Astrocyte (in vitro differentiated cells and primary cell): ENCODE data around the gene MRPL28. TPM values are rescaled to one million over a fixed set of nuclear protein-coding genes. Genes with fewer than 3 reads are reported as not detected.

Source experiments
- DNase-seq: peaks from one replicate; pipeline ENCODE4 v3.0.0-alpha.2; 2010; ENCODE audit warnings: low read depth
- FAIRE-seq: peaks from 2 replicates; lab custom pipeline; 2011; peaks lifted over from hg19 to GRCh38; lab: Jason Lieb, UNC
- H2AFZ ChIP-seq: 2 replicates; pipeline ENCODE4 v1.6.0; 2012; ENCODE audit warnings: low read depth, low read length, inconsistent platforms
- H3K27ac ChIP-seq: 2 replicates; pipeline ENCODE4 v1.5.1; 2011; ENCODE audit warnings: low read depth, low read length, inconsistent platforms
- H3K27me3 ChIP-seq: 2 replicates; pipeline ENCODE4 v1.6.0; 2011; ENCODE audit warnings: low read length, inconsistent platforms; ENCODE audit not compliant: insufficient read depth
- H3K36me3 ChIP-seq: 2 replicates; pipeline ENCODE4 v1.5.1; 2011; ENCODE audit warnings: low read length, inconsistent platforms; ENCODE audit not compliant: insufficient read depth
- H3K4me1 ChIP-seq: 2 replicates; pipeline ENCODE4 v1.5.1; 2011; ENCODE audit warnings: low read length, inconsistent platforms; ENCODE audit not compliant: insufficient read depth
- H3K4me2 ChIP-seq: 2 replicates; pipeline ENCODE4 v1.6.0; 2012; ENCODE audit warnings: low read length, inconsistent platforms
- H3K4me3 ChIP-seq: 2 replicates; pipeline ENCODE4 v1.5.1; 2011; ENCODE audit warnings: low read depth, mild to moderate bottlenecking, low read length, inconsistent platforms; ENCODE audit not compliant: insufficient read depth
- H3K79me2 ChIP-seq: 2 replicates; pipeline ENCODE4 v1.6.0; 2012; ENCODE audit warnings: mild to moderate bottlenecking, low read length, inconsistent platforms; ENCODE audit not compliant: insufficient read depth
- H3K9ac ChIP-seq: 2 replicates; pipeline ENCODE4 v1.6.0; 2012; ENCODE audit warnings: mild to moderate bottlenecking, low read length, inconsistent platforms
- H3K9me3 ChIP-seq: 2 replicates; pipeline ENCODE4 v1.5.1; 2012; ENCODE audit warnings: low read depth, mild to moderate bottlenecking, low read length, inconsistent platforms; ENCODE audit not compliant: insufficient read depth
- H4K20me1 ChIP-seq: 2 replicates; pipeline ENCODE4 v1.6.0; 2012; ENCODE audit warnings: low read length, inconsistent platforms; ENCODE audit not compliant: insufficient read depth
- H3K27ac Mint-ChIP-seq: one replicate; pipeline ENCODE4 v1.8.0; 2021; ENCODE audit warnings: mild to moderate bottlenecking, mixed read lengths; ENCODE audit not compliant: unreplicated experiment
- H3K27me3 Mint-ChIP-seq: one replicate; pipeline ENCODE4 v1.8.0; 2021; ENCODE audit warnings: low read depth, mixed read lengths; ENCODE audit not compliant: unreplicated experiment
- H3K36me3 Mint-ChIP-seq: one replicate; pipeline ENCODE4 v1.8.0; 2021; ENCODE audit warnings: low read depth, mixed read lengths; ENCODE audit not compliant: unreplicated experiment
- H3K4me1 Mint-ChIP-seq: one replicate; pipeline ENCODE4 v1.8.0; 2021; ENCODE audit warnings: low read depth, mixed read lengths; ENCODE audit not compliant: unreplicated experiment
- H3K4me3 Mint-ChIP-seq: one replicate; pipeline ENCODE4 v1.8.0; 2021; ENCODE audit warnings: mild to moderate bottlenecking, moderate library complexity, mixed read lengths; ENCODE audit not compliant: unreplicated experiment
- H3K9me3 Mint-ChIP-seq: one replicate; pipeline ENCODE4 v1.8.0; 2021; ENCODE audit warnings: mild to moderate bottlenecking, mixed read lengths; ENCODE audit not compliant: unreplicated experiment
- CTCF ChIP-seq: IDR thresholded peaks from 2 replicates; pipeline ENCODE4 v1.5.1; 2011; ENCODE audit warnings: low read depth, mild to moderate bottlenecking, inconsistent platforms, low read length, moderate library complexity; ENCODE audit not compliant: insufficient read depth
- EZH2 ChIP-seq: IDR thresholded peaks from 2 replicates; pipeline ENCODE4 v1.6.1; 2012; ENCODE audit warnings: mild to moderate bottlenecking, low read length, inconsistent platforms; ENCODE audit not compliant: insufficient read depth
- total RNA-seq: library from RNA; stranded (reverse); gene quantifications from 2 replicates; pipeline ENCODE4 v1.2.1, GENCODE V29; 2021

Gene MRPL28
- total RNA-seq, 1 donor from 2014 or later = 95.8 TPM

DNA sequence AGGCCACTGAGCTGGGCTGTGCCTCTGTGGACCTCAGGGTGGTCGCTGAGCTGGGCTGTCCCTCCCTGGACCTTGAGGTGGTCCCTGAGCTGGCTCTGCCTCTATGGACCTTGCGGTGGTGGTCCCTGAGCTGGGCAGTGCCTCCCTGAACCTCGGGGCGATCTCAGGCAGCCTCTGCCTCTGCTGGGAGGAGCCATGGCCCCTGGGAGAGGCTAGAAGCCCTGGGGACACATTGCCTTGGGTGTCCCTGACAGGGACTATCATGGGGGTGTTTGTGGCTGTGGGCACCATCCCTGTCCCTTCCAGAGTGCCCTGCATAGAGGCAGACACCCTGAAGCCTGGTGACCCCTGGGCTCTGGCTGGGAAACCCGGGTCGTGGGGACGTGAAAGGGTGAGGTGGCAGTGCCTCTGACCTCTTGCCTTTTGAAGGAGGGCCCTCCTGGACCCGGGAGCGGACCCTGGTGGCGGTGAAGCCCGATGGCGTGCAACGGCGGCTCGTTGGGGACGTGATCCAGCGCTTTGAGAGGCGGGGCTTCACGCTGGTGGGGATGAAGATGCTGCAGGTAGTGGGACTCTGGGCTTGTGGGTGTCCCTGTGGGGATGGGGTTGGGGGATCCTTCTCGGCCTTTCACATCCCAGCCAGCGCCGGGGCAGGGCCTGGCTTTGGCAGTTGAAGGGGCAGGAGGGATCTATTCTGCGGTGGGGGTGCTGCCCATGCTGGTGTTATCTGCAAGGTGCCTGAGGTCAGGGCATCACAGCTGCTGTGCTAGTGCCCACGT is 28.4 kb upstream of the MRPL28 start:
- Mint-ChIP-seq H3K4me3 (peak overlapping the region; percentile 77), H3K4me1 (no peaks in the 10 kb centered on the region), H3K27ac (no peak overlapping the region), H3K36me3 (peaks cover 2% of the 10 kb centered on the region), H3K9me3 (no peaks in the 10 kb centered on the region), H3K27me3 (no peaks in the 10 kb centered on the region)
- Histone ChIP-seq H3K4me3 (no peak overlapping the region), H3K27ac (no peak overlapping the region), H3K79me2 (peaks cover 9% of the 10 kb centered on the region), H4K20me1 (peaks cover 25% of the 10 kb centered on the region), H2AFZ (no peak overlapping the region), H3K27me3 (no peaks in the 10 kb centered on the region), H3K36me3 (no peaks in the 10 kb centered on the region), H3K4me1 (peaks cover 8% of the 10 kb centered on the region), H3K9ac (no peak overlapping the region), H3K9me3 (no peaks in the 10 kb centered on the region), H3K4me2 (peak overlapping the region; percentile 78)
- DNase-seq = no peak
- no peak for TF ChIP-seq CTCF
- TF ChIP-seq EZH2 = no peak
- FAIRE-seq = no peak

DNA sequence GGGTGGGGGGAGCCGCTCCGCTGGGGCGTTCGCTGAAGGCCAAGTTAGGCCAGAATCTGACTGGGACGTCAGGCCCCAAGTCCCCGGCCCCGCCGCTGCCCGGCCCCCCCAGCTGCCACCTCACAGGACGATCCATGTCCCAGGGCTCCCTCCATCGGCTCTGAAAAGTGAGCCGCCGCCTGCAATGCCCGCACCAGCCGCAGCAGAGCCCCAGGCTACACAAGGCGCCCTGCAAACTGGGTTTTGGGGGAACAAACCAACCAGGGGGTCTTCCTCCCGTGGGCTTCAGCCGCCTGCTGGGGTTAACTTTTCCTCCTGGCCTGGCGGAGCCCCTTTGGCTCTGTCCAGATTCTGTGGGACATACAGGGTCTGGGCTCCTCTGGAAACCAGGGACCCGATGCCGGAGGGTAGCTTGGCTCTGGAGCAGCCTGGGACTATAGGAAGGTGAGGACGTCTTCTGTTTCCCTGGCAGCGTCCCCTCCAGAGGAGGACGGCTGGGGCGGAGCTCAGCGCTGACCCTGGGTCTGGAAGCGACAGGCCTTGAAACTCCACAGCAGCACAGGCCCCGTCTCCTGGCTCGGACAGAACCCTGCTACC is 27.5 kb upstream of the MRPL28 start:
- Mint-ChIP-seq H3K9me3 (no peaks in the 10 kb centered on the region), H3K4me1 (no peaks in the 10 kb centered on the region), H3K27me3 (no peaks in the 10 kb centered on the region), H3K27ac (peak overlapping the region; percentile 66), H3K4me3 (peak overlapping the region; percentile 77), H3K36me3 (peaks cover 2% of the 10 kb centered on the region)
- FAIRE-seq (no peak), DNase-seq (peak; percentile 30)
- Histone ChIP-seq H3K9me3 (no peaks in the 10 kb centered on the region), H3K9ac (peak overlapping the region; percentile 63), H4K20me1 (peaks cover 25% of the 10 kb centered on the region), H2AFZ (no peak overlapping the region), H3K4me2 (peak overlapping the region; percentile 78), H3K4me1 (peaks cover 8% of the 10 kb centered on the region), H3K27me3 (no peaks in the 10 kb centered on the region), H3K27ac (no peak overlapping the region), H3K36me3 (no peaks in the 10 kb centered on the region), H3K79me2 (peaks cover 7% of the 10 kb centered on the region), H3K4me3 (peak overlapping the region; percentile 33)
- TF ChIP-seq CTCF (no peak), EZH2 (no peak)
